Neural cell (in vitro differentiated cells): ENCODE measurements around the gene ACAP3. TPM values are rescaled to one million over a fixed set of nuclear protein-coding genes. Genes with fewer than 3 reads are reported as not detected.
A peak's percentile ranks its signal among the peaks of the same experiment; 100 is the strongest.

Source experiments
- H2AFZ ChIP-seq: fragments of 200-600, 300-800 bp; sonication (generic), shearing (Covaris generic); 2 replicates; pipeline ENCODE4 v1.6.0; 2014; ENCODE audit warnings: low read depth, mild to moderate bottlenecking, antibody characterized with exemption, low read length, moderate library complexity
- H3F3A ChIP-seq: fragments of 200-600 bp; shearing (Covaris generic); 2 replicates; pipeline ENCODE4 v1.6.1; 2016; ENCODE audit warnings: mild to moderate bottlenecking, moderate library complexity, mixed read lengths, antibody characterized with exemption, low read length; ENCODE audit not compliant: insufficient read depth, poor library complexity, severe bottlenecking
- H3K27ac ChIP-seq: fragments of 200-600, 300-800 bp; sonication (generic), shearing (Covaris generic); 2 replicates; pipeline ENCODE4 v1.5.1; 2014; ENCODE audit warnings: mild to moderate bottlenecking, low read length, moderate library complexity
- H3K27me3 ChIP-seq: fragments of 300-800, 200-600 bp; sonication (generic), shearing (Covaris generic); 2 replicates; pipeline ENCODE4 v1.6.0; 2014; ENCODE audit warnings: mild to moderate bottlenecking, low read depth, low read length, moderate library complexity; ENCODE audit not compliant: insufficient read depth
- H3K36me3 ChIP-seq: fragments of 300-800, 200-600 bp; sonication (generic), shearing (Covaris generic); 2 replicates; pipeline ENCODE4 v1.5.1; 2014; ENCODE audit warnings: mild to moderate bottlenecking, antibody characterized with exemption, low read length, moderate library complexity; ENCODE audit not compliant: insufficient read depth
- H3K4me2 ChIP-seq: fragments of 300-800, 200-600 bp; sonication (generic), shearing (Covaris generic); 2 replicates; pipeline ENCODE4 v1.6.0; 2014; ENCODE audit warnings: mild to moderate bottlenecking, low read length
- H3K4me3 ChIP-seq: fragments of 300-800, 200-600 bp; sonication (generic), shearing (Covaris generic); 2 replicates; pipeline ENCODE4 v1.5.1; 2014; ENCODE audit warnings: mild to moderate bottlenecking, low read length, moderate library complexity
- H3K79me2 ChIP-seq: fragments of 200-600 bp; shearing (Covaris generic); replicated peaks from 2 replicates; pipeline ENCODE4 v1.6.0; 2014; ENCODE audit warnings: mild to moderate bottlenecking, low read length, moderate library complexity; ENCODE audit not compliant: insufficient read depth
- H3K9ac ChIP-seq: fragments of 300-800, 200-600 bp; sonication (generic), shearing (Covaris generic); 2 replicates; pipeline ENCODE4 v1.6.1; 2016; ENCODE audit warnings: mild to moderate bottlenecking, low read length, mixed read lengths
- H3K9me2 ChIP-seq: fragments of 200-600 bp; shearing (Covaris generic); 2 replicates; pipeline ENCODE4 v1.6.1; 2016; ENCODE audit warnings: mild to moderate bottlenecking, low read length, mixed read lengths; ENCODE audit not compliant: insufficient read depth
- H3K9me3 ChIP-seq: fragments of 200-600, 300-800 bp; sonication (generic), shearing (Covaris generic); 2 replicates; pipeline ENCODE4 v1.6.1; 2016; ENCODE audit warnings: mild to moderate bottlenecking, mixed run types, low read length, moderate library complexity, mixed read lengths
- H4K20me1 ChIP-seq: fragments of 200-600 bp; shearing (Covaris generic); 2 replicates; pipeline ENCODE4 v1.6.1; 2016; ENCODE audit warnings: mild to moderate bottlenecking, mixed run types; ENCODE audit not compliant: insufficient read depth
- CTCF ChIP-seq: fragments of 450-650 bp; IDR thresholded peaks from 2 replicates; pipeline ENCODE4 v1.5.1; 2014; ENCODE audit warnings: antibody characterized with exemption, mild to moderate bottlenecking, moderate library complexity; ENCODE audit not compliant: poor library complexity, severe bottlenecking
- EP300 ChIP-seq: fragments of 450-650 bp; conservative IDR thresholded peaks from 2 replicates; pipeline ENCODE4 v1.6.1; 2014; ENCODE audit warnings: antibody characterized with exemption, mild to moderate bottlenecking, moderate library complexity; ENCODE audit not compliant: poor library complexity, severe bottlenecking
- EZH2 ChIP-seq: fragments of 200-600, 300-800 bp; shearing (Covaris generic), sonication (generic); IDR thresholded peaks from 2 replicates; pipeline ENCODE4 v1.6.1; 2014; ENCODE audit warnings: antibody characterized with exemption, low read length, borderline replicate concordance, mild to moderate bottlenecking; ENCODE audit not compliant: insufficient read depth, poor library complexity, severe bottlenecking
- MXI1 ChIP-seq: fragments of 450-650 bp; conservative IDR thresholded peaks from 2 replicates; pipeline ENCODE4 v1.6.1; 2014; ENCODE audit warnings: antibody characterized with exemption, mild to moderate bottlenecking; ENCODE audit not compliant: poor library complexity, severe bottlenecking
- POLR2AphosphoS5 ChIP-seq: IDR thresholded peaks from 2 replicates; pipeline ENCODE4 v1.6.1; 2012
- RAD21 ChIP-seq: fragments of 450-650 bp; conservative IDR thresholded peaks from 2 replicates; pipeline ENCODE4 v1.6.1; 2014; ENCODE audit warnings: antibody characterized with exemption, mild to moderate bottlenecking, moderate library complexity
- REST ChIP-seq: IDR thresholded peaks from 2 replicates; pipeline ENCODE4 v1.6.1; 2012; ENCODE audit warnings: borderline replicate concordance
- SMC3 ChIP-seq: fragments of 450-650 bp; conservative IDR thresholded peaks from 2 replicates; pipeline ENCODE4 v1.6.1; 2014; ENCODE audit warnings: antibody characterized with exemption, mild to moderate bottlenecking, moderate library complexity; ENCODE audit not compliant: poor library complexity
- TAF1 ChIP-seq: IDR thresholded peaks from 2 replicates; pipeline ENCODE4 v1.6.1; 2012; ENCODE audit warnings: low read depth
- polyA plus RNA-seq: library from polyadenylated mRNA; depleted of rRNA; stranded (reverse); fragments of >200 nt; gene quantifications from 2 replicates; pipeline ENCODE4 v1.2.3, GENCODE V29; 2014

ACAP3 gene
- polyA plus RNA-seq, 1 donor from 2014 or later = 186 TPM

- no peaks in the 10 kb centered on the region for H4K20me1 ChIP-seq
- no peak overlapping the region for H3K9ac ChIP-seq
- no peak overlapping the region for H3K4me3 ChIP-seq
- peaks cover 26% of the 10 kb centered on the region for H3K27me3 ChIP-seq
- H3K36me3 ChIP-seq = no peaks in the 10 kb centered on the region
- H3K9me3 ChIP-seq = no peaks in the 10 kb centered on the region
- no peak overlapping the region for H3K4me2 ChIP-seq
- H3K79me2 ChIP-seq = no peaks in the 10 kb centered on the region
- no peaks in the 10 kb centered on the region for H3F3A ChIP-seq
- no peak overlapping the region for H3K27ac ChIP-seq
- H2AFZ ChIP-seq = no peak overlapping the region
- no peak for TF ChIP-seq CTCF
- TF ChIP-seq EP300 = no peak
- TF ChIP-seq POLR2AphosphoS5 = no peak
- TF ChIP-seq REST = no peak
- TF ChIP-seq MXI1 = no peak
- TF ChIP-seq TAF1 = no peak
- TF ChIP-seq RAD21 = no peak
- no peak for TF ChIP-seq SMC3
- TF ChIP-seq EZH2 = no peak
- no peaks in the 10 kb centered on the region for H3K9me2 ChIP-seq
Observed at GRCh38 chr1:1355416-1355815, 47.7 kb upstream of the ACAP3 start.

GRCh38 chr1:1354271-1355247 is 46.8 kb upstream of the ACAP3 start:
- Histone ChIP-seq H3K4me2 (no peak overlapping the region), H2AFZ (no peak overlapping the region), H3K79me2 (no peaks in the 10 kb centered on the region), H3F3A (no peaks in the 10 kb centered on the region), H3K9me3 (no peaks in the 10 kb centered on the region), H3K27me3 (peaks cover 26% of the 10 kb centered on the region), H3K36me3 (no peaks in the 10 kb centered on the region), H3K27ac (no peak overlapping the region), H3K9me2 (no peaks in the 10 kb centered on the region), H4K20me1 (no peaks in the 10 kb centered on the region), H3K4me3 (peak overlapping the region; percentile 55), H3K9ac (peak overlapping the region; percentile 9)
- peak; percentile 17 for TF ChIP-seq MXI1
- TF ChIP-seq CTCF = no peak
